Activated CD4-positive, alpha-beta T cell treated with anti-CD3 and anti-CD28 coated beads, Interleukin-2, amount 10 ng/mL, durations not matched to agents 7 days and 5 days (primary cell): ENCODE data around the gene C2CD5. TPM values are rescaled to one million over a fixed set of nuclear protein-coding genes. Genes with fewer than 3 reads are reported as not detected.
"Not testable (repeated sequence)": the region's sequence is repeated elsewhere in the genome, so short reads cannot be mapped to it uniquely, and the experiment has no call there.

Experiments
- CTCF ChIA-PET: fragments of 350-600 bp; sonication (Branson Sonifier 250); formaldehyde crosslinking; loops from one replicate; lab custom pipeline; 2021; ENCODE audit warnings: antibody characterized with exemption; lab: Charles Lee
- POLR2A ChIA-PET: fragments of 350-600 bp; sonication (Branson Sonifier 250); formaldehyde crosslinking; loops from one replicate; lab custom pipeline; 2021; ENCODE audit warnings: antibody characterized with exemption; lab: Charles Lee
- DNase-seq: peaks from one replicate; pipeline ENCODE4 v3.0.0-alpha.2; 2020
- H3K27ac Mint-ChIP-seq: one replicate; pipeline ENCODE4 v1.8.0; 2021; ENCODE audit warnings: mild to moderate bottlenecking, moderate library complexity, mixed read lengths
- H3K27me3 Mint-ChIP-seq: one replicate; pipeline ENCODE4 v1.8.0; 2021; ENCODE audit warnings: mixed read lengths
- H3K36me3 Mint-ChIP-seq: one replicate; pipeline ENCODE4 v1.8.0; 2021; ENCODE audit warnings: low read depth, mixed read lengths
- H3K4me1 Mint-ChIP-seq: one replicate; pipeline ENCODE4 v1.8.0; 2021; ENCODE audit warnings: mixed read lengths
- H3K4me3 Mint-ChIP-seq: one replicate; pipeline ENCODE4 v1.8.0; 2021; ENCODE audit warnings: mild to moderate bottlenecking, moderate library complexity, mixed read lengths
- H3K9me3 Mint-ChIP-seq: one replicate; pipeline ENCODE4 v1.8.0; 2021; ENCODE audit warnings: mixed read lengths
- total RNA-seq, 2 experiments: library from RNA; stranded (reverse); gene quantifications; one replicate each; pipeline ENCODE4 v1.2.3, GENCODE V29; 2021

The C2CD5 gene
- total RNA-seq, 2 experiments from 2014 or later: 53.1 to 61.5 TPM

DNA sequence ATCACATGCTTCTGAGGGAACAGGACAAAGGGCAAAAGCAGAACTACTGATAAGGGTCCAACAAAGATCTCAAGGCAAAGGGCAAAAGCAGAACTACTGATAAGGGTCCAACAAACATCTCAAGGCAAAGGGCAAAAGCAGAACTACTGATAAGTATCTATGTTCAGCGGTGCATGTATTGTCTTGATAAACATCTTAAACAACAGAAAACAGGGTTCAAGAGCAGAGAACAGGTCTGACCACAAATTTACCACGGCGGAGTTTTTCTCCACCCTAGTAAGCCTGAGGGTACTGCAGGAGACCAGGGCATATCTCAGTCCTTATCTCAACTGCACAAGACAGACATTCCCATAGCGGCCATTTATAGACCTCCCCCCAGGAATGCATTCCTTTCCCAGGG, 10.4 kb upstream of the C2CD5 start:
- peaks cover 12% of the 10 kb centered on the region for H3K9me3 Mint-ChIP-seq
- H3K4me3 Mint-ChIP-seq, POLR2A ChIA-PET, H3K36me3 Mint-ChIP-seq, H3K4me1 Mint-ChIP-seq, H3K27ac Mint-ChIP-seq, H3K27me3 Mint-ChIP-seq, DNase-seq, CTCF ChIA-PET: not testable (repeated sequence)

DNA sequence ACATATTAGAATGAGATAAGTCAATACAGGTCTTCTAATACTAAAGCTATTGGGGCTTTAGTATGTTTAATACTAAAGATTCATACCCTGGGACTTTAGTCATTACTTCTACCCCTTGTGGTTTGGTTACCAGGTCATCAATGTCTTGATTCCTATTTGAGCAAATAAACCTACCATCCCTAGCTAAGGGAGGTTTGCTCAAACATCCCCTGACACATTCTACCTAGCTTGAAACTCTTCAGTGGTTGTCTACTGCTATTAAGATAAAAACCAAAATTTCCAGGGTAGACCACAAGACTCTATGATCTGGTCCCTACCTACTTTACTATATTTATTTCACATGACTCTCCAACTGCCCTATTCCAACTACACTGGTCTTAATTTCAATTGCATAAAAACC, 7.3 kb upstream of the C2CD5 start:
- no peak for DNase-seq
- H3K27me3 Mint-ChIP-seq: peaks cover 12% of the 10 kb centered on the region
- peaks cover 12% of the 10 kb centered on the region for H3K9me3 Mint-ChIP-seq
- H3K4me1 Mint-ChIP-seq: no peaks in the 10 kb centered on the region
- no peak overlapping the region for H3K27ac Mint-ChIP-seq
- CTCF ChIA-PET: interaction anchor here (1.3 to 1.5 kb wide), 2 partner anchors 10 to 113 kb away, joined by 3 to 5 read pairs; no protein-coding TSS in a partner anchor
- H3K4me3 Mint-ChIP-seq: no peak overlapping the region
- H3K36me3 Mint-ChIP-seq: peaks cover 2% of the 10 kb centered on the region
- POLR2A ChIA-PET: no interaction called here

DNA sequence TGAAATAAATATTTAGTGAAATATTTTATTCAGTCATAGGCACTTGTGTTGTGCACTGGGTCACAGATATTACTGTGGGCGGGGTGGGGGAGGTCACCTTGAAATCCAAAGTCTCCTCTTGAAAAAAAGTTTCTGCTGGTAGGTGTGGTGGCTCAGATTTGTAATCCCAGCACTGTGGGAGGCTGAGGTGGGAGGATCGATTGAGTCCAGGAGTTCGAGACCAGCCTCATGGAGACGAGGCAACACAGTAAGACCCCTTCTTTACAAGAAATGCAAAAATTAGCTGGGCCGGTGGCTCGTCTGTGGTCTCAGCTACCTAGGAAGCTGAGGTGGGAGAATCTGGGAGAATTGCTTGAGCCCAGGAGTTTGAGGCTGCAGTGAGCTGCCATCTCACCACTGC, 913 bp upstream of the C2CD5 start:
- H3K27me3 Mint-ChIP-seq: peaks cover 12% of the 10 kb centered on the region
- ChIA-PET CTCF (interaction anchor here (1.2 kb wide), 1 partner anchor 33 kb away, joined by 3 read pairs; no protein-coding TSS in a partner anchor), POLR2A (interaction anchor here (1.2 kb wide), 1 partner anchor 79 kb away, joined by 6 read pairs; the partner anchor contains the start of gene ETNK1)
- H3K9me3 Mint-ChIP-seq: no peaks in the 10 kb centered on the region
- peak overlapping the region; percentile 46 for H3K4me3 Mint-ChIP-seq
- peak overlapping the region; percentile 93 for H3K27ac Mint-ChIP-seq
- peaks cover 36% of the 10 kb centered on the region for H3K4me1 Mint-ChIP-seq
- DNase-seq: no peak
- H3K36me3 Mint-ChIP-seq: peaks cover 20% of the 10 kb centered on the region

DNA sequence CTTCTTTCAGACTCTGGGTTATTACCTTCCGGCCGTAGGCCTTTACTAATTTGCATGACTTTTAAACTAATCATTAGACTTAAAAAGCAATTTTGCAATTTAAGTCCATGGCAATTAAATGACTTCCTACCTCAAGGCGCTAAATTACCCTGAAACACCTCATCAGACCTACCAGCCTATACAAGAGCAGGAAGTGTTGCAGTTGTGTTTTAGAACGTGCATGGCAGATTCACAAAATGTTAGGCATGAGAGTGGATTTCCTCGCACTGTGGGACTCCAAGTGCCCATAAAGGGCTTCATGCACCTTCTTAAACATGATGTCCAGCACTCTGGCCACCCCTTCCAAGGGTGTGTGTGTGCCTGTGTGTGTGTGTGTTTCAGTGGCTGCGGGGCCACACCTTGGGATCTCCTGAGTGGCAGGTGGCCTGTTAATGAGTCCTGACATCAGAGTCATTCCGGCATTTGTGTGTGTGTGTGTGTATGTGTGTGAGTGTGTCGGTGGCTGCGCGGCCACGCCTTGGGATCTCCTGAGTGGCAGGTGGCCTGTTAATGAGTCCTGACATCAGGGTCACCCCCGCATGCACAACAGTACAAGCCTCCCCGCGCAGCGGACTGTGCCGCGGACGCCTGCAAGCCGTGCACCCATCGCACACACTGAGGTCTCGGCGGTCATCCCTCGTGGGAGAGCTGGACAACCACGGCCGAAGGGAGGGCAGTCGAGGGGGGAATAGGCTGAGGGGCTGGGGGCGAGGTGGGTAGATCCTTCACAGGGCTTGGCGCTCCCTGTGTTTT, 900 bp downstream of the C2CD5 start:
- peak overlapping the region; percentile 85 for H3K4me3 Mint-ChIP-seq
- peak overlapping the region; percentile 93 for H3K27ac Mint-ChIP-seq
- peaks cover 34% of the 10 kb centered on the region for H3K36me3 Mint-ChIP-seq
- CTCF ChIA-PET: interaction anchor here (0.8 to 3.5 kb wide), 2 partner anchors 13 to 14 kb away, joined by 3 to 13 read pairs; no protein-coding TSS in a partner anchor
- peak; percentile 63 for DNase-seq
- H3K27me3 Mint-ChIP-seq: peaks cover 10% of the 10 kb centered on the region
- POLR2A ChIA-PET: interaction anchor here (0.7 kb wide), 1 partner anchor 149 kb away, joined by 3 read pairs; no protein-coding TSS in a partner anchor
- H3K9me3 Mint-ChIP-seq: no peaks in the 10 kb centered on the region
- peaks cover 48% of the 10 kb centered on the region for H3K4me1 Mint-ChIP-seq

DNA sequence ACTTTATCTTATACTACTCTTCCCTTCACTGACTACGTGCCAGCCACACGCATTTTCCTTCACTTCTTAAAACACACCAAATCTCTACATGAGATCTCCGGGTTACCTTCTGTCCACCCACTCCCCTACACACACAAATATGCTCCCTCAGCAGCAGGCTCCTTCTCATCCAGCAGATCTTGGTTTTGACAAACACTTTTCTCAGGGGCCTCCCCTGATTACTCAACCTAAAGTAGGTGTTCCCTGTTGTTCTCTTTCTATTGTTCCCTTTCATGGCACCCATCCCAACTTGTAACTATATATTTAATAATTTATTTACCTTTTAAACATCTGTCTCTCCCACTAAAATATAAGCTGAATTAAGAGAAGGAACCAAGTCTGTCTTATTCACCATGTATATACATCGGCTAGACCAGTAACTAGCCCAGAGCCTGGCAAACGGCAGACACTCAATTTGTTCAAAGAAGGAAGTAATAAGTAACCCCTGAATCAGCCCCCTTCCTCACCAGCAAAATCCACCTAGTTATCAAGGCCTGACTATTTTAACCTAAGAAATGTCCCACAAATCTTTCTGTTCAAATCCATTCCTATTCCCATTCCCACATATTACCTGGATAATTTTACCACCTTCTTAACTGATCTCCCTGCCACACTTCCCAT, 2.7 kb downstream of the C2CD5 start:
- ChIA-PET CTCF (interaction anchor here (0.5 to 3.5 kb wide), 2 partner anchors 13 to 87 kb away, joined by 3 to 13 read pairs; no protein-coding TSS in a partner anchor), POLR2A (no interaction called here)
- Mint-ChIP-seq H3K4me1 (peaks cover 55% of the 10 kb centered on the region), H3K9me3 (no peaks in the 10 kb centered on the region), H3K4me3 (no peak overlapping the region), H3K27ac (no peak overlapping the region), H3K36me3 (peaks cover 37% of the 10 kb centered on the region), H3K27me3 (peaks cover 1% of the 10 kb centered on the region)
- DNase-seq: no peak

DNA sequence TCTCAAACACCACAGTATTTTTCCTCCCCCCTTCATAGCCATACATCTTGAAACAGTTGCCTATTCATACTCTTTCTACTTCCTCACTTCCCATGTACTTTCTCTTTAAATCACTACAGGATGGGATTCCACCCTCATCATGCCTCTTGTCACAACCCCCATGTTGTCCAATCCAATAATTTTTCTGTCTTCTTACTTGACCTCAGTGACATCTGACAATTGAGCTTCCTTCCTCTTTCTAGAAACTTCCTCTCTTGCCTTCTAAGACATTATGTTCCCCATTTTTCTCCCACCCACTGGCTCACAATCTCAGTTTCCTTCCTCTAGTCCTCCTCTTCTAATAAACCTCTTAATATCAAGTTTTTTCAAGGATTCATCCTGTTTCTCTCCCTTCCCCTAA, 5.3 kb downstream of the C2CD5 start:
- no peak for DNase-seq
- Mint-ChIP-seq H3K9me3 (no peaks in the 10 kb centered on the region), H3K27ac (no peak overlapping the region), H3K36me3 (peaks cover 39% of the 10 kb centered on the region), H3K27me3 (no peaks in the 10 kb centered on the region), H3K4me3 (no peak overlapping the region), H3K4me1 (peaks cover 60% of the 10 kb centered on the region)
- ChIA-PET CTCF (interaction anchor here (0.8 kb wide), 1 partner anchor 18 kb away, joined by 5 read pairs; no protein-coding TSS in a partner anchor), POLR2A (no interaction called here)

DNA sequence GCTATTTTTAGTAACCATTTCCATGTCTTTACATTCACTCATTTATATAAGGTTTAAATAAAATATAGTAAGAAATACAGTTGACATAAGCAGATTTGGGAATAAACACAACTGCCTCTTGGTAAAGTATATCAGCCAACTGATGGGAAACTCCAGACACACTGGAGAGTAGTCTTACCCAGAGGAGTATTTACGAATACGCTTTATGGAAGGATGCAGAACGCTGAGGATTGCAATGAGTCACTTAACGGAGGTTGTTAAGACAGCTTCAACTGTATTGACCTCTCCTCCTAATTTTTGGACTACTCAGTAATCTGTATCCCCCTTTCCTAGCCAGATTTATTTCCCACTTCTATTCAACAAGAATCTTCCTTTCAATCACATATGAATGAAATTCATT, 6.0 kb downstream of the C2CD5 start:
- Mint-ChIP-seq H3K27ac (no peak overlapping the region), H3K9me3 (no peaks in the 10 kb centered on the region), H3K27me3 (no peaks in the 10 kb centered on the region), H3K4me1 (peaks cover 60% of the 10 kb centered on the region), H3K4me3 (no peak overlapping the region), H3K36me3 (peaks cover 45% of the 10 kb centered on the region)
- DNase-seq: no peak
- CTCF ChIA-PET: no interaction called here
- POLR2A ChIA-PET: no interaction called here

DNA sequence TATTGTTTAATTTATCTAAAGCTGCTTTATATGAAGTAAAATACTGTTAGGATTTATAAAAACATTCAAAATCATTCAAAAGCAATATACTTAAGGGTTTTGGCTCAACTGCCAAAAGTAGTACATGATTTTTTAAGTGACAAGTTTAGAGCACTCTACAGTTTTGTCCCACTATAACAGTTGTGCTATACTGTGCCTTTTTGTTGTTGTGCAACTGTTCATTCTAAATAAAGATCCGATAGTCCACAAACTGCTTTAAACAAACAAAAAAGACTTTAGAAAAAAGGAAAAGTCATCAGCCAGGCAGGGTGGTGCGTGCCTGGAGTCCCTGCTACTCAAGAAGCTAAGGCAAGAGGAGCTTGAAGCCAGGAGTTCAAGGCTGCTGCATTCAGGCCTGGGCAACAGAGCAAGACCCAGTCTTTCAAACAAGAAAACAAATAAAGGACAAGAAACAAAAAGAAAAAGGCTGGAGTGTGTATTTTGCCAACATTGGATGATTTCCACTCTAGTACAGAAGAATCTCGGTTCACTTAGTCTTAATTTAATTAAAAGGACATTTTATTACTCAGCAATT, 7.3 kb downstream of the C2CD5 start:
- H3K27ac Mint-ChIP-seq: no peak overlapping the region
- no peaks in the 10 kb centered on the region for H3K9me3 Mint-ChIP-seq
- no peak for DNase-seq
- ChIA-PET POLR2A (no interaction called here), CTCF (no interaction called here)
- H3K27me3 Mint-ChIP-seq: no peaks in the 10 kb centered on the region
- H3K36me3 Mint-ChIP-seq: peaks cover 54% of the 10 kb centered on the region
- H3K4me1 Mint-ChIP-seq: peaks cover 48% of the 10 kb centered on the region
- no peak overlapping the region for H3K4me3 Mint-ChIP-seq

DNA sequence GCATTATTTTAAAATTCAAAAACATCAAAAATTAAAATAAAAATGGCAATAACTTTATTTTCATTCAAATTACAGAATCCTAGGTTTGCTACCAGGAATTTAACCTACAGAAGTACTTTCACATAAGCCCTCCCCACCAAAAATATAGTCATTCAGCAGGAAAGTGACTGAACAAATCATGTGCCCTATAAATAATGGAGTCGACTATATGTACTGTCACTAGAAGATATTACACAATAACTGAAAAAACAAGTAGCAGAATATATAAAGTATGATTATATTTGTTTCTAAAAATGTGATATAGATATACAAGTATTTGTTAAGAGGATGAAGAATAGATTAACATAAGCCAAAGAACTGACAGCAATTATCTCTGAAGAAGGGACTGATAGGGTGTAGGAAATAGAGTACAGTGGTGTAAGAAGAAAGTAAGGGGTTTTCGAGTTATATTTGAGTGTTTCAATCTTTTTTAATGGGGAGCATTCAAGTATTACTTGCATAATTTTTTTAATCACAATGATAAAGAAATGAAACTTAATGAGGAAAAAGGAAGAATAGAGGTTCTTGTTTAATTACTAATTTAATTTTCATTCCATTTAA, 7.9 kb downstream of the C2CD5 start:
- POLR2A ChIA-PET: no interaction called here
- Mint-ChIP-seq H3K27ac (no peak overlapping the region), H3K27me3 (no peaks in the 10 kb centered on the region), H3K36me3 (peaks cover 54% of the 10 kb centered on the region), H3K4me1 (peaks cover 42% of the 10 kb centered on the region), H3K9me3 (no peaks in the 10 kb centered on the region), H3K4me3 (no peak overlapping the region)
- CTCF ChIA-PET: no interaction called here
- no peak for DNase-seq

DNA sequence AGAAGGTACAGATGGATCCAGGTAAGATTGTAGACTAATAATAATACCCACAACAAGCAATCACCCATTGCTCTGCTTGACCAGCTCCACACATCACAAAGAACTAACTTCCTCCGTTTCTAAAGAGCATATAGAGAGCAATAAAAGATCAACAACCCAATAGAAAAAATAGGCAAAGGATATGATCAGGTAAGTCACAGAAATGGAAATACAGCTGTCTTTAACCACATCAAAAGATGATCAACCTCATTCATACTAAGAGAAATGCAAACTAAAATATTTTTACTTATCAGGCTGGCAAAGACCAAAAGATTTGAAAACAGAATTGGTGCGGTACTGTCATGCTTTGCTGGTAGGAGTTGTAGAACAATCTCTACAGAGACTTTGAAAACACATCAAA, 8.9 kb downstream of the C2CD5 start:
- DNase-seq: no peak
- CTCF ChIA-PET: no interaction called here
- POLR2A ChIA-PET: interaction anchor here (0.7 kb wide), 1 partner anchor 35 kb away, joined by 3 read pairs; no protein-coding TSS in a partner anchor
- peaks cover 35% of the 10 kb centered on the region for H3K4me1 Mint-ChIP-seq
- H3K27ac Mint-ChIP-seq: peak overlapping the region; percentile 17
- H3K36me3 Mint-ChIP-seq: peaks cover 52% of the 10 kb centered on the region
- no peaks in the 10 kb centered on the region for H3K27me3 Mint-ChIP-seq
- H3K4me3 Mint-ChIP-seq: no peak overlapping the region
- H3K9me3 Mint-ChIP-seq: no peaks in the 10 kb centered on the region

DNA sequence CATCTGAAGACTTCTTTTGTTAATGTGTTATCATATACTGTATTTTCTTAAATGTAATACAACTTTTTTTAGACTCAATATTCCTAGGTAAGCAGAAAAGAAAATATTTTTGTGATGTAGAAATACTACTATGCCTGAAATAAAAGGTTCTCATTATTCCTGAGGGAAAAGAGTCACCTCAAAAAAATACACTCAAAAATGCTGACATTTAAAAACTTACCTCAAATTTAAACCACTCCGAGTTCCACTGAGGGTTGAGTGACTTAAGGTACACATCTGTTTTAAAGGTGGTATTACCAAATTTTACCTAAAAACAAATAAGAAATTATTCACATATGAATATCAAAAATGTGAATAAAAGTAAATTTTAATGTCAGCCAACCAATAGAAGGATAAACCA, 9.3 kb downstream of the C2CD5 start:
- no peak overlapping the region for H3K4me3 Mint-ChIP-seq
- H3K27me3 Mint-ChIP-seq: no peaks in the 10 kb centered on the region
- peaks cover 33% of the 10 kb centered on the region for H3K4me1 Mint-ChIP-seq
- H3K36me3 Mint-ChIP-seq: peaks cover 50% of the 10 kb centered on the region
- DNase-seq: no peak
- no peaks in the 10 kb centered on the region for H3K9me3 Mint-ChIP-seq
- ChIA-PET CTCF (no interaction called here), POLR2A (interaction anchor here (0.7 kb wide), 1 partner anchor 34 kb away, joined by 3 read pairs; no protein-coding TSS in a partner anchor)
- H3K27ac Mint-ChIP-seq: peak overlapping the region; percentile 17

DNA sequence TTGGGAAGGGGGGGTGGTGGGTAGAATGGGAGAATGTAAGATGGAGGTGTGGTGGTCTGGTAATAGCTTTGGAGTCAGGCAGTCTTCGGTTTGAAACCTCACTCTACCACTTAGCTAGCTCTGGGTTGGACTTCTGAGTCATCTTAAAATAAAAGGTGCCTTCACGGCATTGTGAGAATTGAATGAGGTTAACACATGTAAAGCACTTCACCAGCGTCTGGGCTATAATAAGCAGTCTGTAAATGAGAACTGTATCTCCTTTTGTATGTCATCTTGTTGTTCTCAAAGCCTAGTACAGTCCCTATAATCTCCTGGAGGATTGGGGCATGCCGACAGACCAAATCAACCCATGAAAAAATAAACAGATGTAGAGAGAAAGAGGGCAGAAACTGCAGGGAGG, 11.2 kb downstream of the C2CD5 start:
- Mint-ChIP-seq H3K9me3 (no peaks in the 10 kb centered on the region), H3K4me3 (no peak overlapping the region), H3K27me3 (no peaks in the 10 kb centered on the region), H3K4me1 (peaks cover 24% of the 10 kb centered on the region), H3K36me3 (peaks cover 36% of the 10 kb centered on the region), H3K27ac (no peak overlapping the region)
- no peak for DNase-seq
- ChIA-PET CTCF (no interaction called here), POLR2A (no interaction called here)
